HG03045 (cell line): ENCODE data around the gene SLC38A8.

Experiments used
- ATAC-seq: cut with Tn5 transposase; IDR thresholded peaks from one replicate; pipeline ENCODE4 v1.9.1; 2021; ENCODE audit warnings: mild to moderate bottlenecking, moderate library complexity; ENCODE audit not compliant: unreplicated experiment

SLC38A8 gene

DNA sequence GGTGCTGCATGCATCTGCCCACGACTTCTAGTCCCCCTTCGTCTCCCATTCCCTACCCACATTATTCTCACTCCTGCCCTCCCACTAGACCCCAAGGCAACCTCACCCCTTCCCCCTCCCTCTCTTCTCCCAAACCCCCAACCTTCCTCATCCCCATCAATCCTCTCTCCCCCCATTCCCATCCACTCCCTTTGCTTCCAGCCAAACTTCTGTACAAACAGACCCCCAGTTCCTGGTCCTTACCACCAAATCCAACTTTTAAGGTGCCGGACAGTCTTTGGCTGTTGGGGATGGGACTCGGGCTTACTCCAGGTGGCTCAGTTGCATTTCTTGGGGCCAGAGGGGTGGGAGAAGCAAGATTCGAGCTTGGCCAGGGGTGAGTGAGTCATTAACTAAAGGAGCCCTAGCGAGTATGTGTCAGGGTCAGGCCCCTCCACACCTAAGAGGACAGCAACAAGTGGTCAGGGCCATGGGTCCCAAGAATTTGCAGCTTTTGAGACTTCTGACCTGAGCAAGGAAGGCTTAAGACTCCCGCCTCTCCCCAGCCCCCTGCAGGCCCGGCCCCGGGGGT is at the start of gene SLC38A8:
Gene SLC38A8, minus strand, starts transcription at position 488 of the 571 bp plus-strand sequence. CDS start 638 bp downstream, outside the sequence.
- no peak for ATAC-seq

DNA sequence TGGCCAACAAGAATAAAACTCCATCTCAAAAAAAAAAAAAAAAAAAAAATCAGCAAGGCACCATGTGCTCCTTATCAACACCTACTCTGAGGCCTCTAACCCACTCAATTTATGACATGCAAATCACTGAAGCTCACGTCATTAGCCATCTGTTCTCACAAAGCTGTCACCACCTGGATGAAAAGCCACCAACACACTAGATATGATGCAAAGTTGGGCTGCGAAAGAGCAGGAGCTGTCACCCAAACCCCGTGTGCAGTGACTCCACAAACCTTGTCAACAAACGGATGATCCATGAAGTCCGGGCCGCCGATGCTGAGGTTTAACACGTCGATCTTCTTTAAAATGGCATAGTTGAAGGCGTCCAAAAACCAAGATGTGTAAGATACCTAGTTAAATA is 48.9 kb upstream of the SLC38A8 start:
- no peak for ATAC-seq

GRCh38 chr16:84090211-84090610 is 47.6 kb upstream of the SLC38A8 start:
- ATAC-seq: no peak

- peak; percentile 83 for ATAC-seq
These were observed 46.2 kb upstream of the SLC38A8 start for GRCh38 chr16:84088695-84089395.

DNA sequence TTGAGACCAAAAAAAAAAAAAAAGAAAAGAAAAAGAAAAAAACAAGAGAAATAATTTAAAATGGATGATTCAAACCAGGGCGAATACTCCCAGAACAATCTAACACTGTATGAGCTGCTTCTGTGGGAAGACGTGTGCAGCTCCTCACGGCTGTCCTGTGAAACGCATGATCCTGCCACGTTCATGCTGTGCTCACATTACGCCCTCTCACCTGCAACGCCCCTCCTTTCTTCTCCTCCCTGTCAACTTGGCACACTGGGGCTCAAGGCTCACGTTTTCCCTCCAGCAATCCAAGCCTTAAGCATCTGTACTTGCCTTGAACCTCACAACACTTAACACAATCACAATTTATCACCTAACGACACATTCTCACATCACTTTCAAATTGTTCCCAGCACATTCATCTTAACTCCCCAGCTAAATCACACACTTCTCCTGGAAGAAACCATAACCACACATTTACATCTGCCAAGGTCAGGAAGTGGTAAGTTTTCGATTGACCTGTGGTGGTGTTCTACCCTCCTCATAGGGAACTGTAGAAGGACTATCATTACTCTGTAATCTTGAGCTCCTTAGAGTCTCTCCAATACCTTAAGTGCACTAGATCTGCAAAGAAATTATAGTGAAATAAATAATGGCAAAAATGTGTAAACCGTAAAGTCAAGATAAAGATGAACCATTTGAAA is 45.0 kb upstream of the SLC38A8 start:
- ATAC-seq: no peak

GRCh38 chr16:84087001-84087400 is 44.4 kb upstream of the SLC38A8 start:
- no peak for ATAC-seq

DNA sequence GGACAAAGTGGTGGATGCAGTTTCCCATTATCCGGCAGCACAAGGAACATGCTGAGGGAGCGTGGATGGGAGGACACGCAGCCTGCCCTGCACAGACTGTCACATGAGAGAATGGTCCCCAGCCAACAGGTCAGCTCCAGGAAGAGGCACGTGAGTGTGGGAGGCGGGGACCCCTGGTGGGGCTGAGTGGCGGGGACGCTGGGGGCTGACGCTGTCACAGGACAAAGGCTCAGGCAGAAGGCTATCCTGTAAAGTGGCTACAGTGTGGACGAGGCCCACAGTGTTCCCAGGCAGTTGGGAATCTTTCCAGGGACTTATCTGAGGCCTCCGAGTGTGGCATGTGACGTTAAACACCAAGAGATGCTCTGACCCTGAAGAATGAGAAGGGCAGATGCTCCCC is 43.7 kb upstream of the SLC38A8 start:
- no peak for ATAC-seq

GRCh38 chr16:84085773-84086172 is 43.2 kb upstream of the SLC38A8 start:
- no peak for ATAC-seq

GRCh38 chr16:84085271-84085667 is 42.7 kb upstream of the SLC38A8 start:
- ATAC-seq: no peak

GRCh38 chr16:84084570-84085270 is 42.1 kb upstream of the SLC38A8 start:
- ATAC-seq: peak; percentile 40

- no peak for ATAC-seq
These were observed 40.4 kb upstream of the SLC38A8 start for GRCh38 chr16:84082835-84083569.

DNA sequence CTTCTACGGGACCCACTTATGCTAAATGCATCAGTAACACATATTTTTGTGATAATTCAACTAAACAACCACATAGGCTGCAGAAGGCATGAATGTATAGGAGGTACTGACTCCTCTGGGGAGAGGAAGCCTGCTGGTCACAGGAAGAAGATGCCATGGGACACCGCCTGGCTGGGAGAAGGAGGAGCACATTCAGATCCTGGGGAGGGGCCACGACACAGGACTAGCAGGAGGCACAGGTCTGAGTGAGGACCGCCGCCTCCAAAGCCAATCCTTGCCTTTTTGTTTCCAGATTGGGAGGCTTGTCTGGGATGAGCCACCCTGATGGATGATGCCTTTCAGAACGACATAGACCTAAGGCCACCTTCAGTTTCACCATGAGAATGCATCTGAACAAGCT is 39.5 kb upstream of the SLC38A8 start:
- ATAC-seq: no peak

DNA sequence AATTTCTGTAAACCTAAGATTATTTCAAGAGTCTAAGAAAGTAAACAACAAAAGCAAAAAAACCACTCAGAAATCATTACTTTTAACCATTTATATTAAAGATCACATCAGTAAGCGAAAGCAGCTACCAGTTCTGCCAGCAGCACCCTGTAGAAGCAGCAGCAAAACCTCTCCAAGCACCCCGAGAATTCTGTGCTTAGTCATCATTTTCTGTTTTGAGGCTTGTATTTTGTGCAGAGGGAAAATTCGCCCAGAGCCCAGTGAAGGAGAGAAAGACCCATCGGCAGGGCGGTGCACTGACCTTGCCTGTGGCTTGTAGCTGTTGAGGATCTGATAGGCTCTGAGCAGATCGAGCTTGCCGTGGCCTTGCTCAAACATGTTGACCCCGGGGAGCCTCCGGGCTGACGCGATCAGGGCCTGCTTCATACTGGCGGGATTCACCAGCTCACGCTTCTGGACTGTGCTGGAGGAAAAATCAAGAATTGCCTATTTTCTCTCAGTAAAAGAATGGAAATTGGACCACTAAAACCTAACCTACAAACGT is 38.9 kb upstream of the SLC38A8 start:
- ATAC-seq: no peak

GRCh38 chr16:84080813-84081212 is 38.2 kb upstream of the SLC38A8 start:
- ATAC-seq: no peak

- ATAC-seq: no peak
These were observed 37.8 kb upstream of the SLC38A8 start for GRCh38 chr16:84080378-84080777.

GRCh38 chr16:84079664-84080063 is 37.1 kb upstream of the SLC38A8 start:
- ATAC-seq: no peak

DNA sequence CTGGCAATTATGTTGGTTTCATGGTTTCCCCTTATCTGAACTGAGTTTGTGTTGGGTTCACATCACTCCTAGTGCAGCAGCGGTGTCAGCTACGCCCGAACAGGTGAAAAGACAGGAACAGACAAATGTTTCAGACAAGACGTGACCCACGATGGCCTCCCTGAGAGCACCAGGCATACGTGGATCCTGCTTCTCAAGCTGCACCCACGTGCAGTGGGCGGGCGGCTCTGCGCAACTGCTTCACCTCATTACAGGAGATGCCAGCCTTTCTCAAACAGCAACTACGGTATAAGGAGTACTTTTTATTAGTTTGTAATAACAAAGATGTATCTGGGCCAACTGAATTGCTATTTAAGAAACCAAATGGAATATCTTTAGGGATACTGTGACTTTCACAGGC is 32.8 kb upstream of the SLC38A8 start:
- no peak for ATAC-seq

- ATAC-seq: no peak
These were observed 32.1 kb upstream of the SLC38A8 start for GRCh38 chr16:84074721-84075120.

DNA sequence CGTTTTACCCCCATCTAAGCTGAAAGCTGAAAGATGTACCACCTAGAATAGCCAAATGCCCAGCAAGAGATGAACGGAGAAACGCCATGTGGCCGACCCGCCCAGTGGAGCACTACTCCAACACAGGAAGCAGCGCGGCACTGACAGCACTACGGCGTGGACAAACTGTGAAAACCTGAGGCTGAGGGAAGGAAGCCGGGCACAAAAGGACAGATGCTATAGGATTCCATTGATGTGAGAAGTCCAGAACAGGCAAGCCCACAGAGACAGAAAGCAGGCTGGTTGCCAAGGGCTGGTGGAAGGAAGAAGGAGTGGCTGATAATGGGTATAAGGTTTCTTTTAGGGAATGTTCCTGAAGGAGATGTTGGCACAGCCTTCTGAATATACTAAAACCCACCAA is 29.4 kb upstream of the SLC38A8 start:
- no peak for ATAC-seq

- no peak for ATAC-seq
These were observed 28.5 kb upstream of the SLC38A8 start for GRCh38 chr16:84071121-84071520.

GRCh38 chr16:84069540-84069939 is 26.9 kb upstream of the SLC38A8 start:
- ATAC-seq: no peak
